ENCODE measurements around the gene ADGRG7.

The ADGRG7 gene

GRCh38 chr3:100696161-100696560 lies 86.8 kb downstream of the ADGRG7 start:
- TF ChIP-seq GATA2 (IDR thresholded peaks at IDR 0.05; ENCODE audit: low read depth, low read length) = no peak
- TF ChIP-seq GATA3 (IDR thresholded peaks at IDR 0.05; ENCODE audit: low read depth, low read length) = no peak

DNA sequence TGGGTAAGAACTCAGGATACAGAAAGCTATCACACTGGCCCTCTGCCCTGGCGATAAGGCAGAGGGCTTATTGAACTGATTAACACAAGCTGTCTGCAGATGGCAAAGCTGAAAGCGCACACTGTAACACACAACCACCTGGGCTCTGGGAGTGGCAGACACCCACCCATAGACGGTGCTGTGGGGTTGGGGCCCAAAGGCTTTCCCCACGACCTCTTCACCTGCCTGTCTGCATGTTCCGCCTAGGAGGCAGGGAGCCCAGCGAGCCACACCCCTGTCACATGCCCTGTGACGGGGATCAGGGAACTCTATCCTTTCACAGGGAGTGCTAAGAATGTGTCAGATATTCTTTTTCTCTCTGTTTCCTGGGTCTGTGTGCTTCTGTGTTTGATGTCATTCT lies 87.8 kb downstream of the ADGRG7 start:
- TF ChIP-seq GATA3 (IDR thresholded peaks at IDR 0.05; ENCODE audit: low read depth, low read length) (no peak), GATA2 (IDR thresholded peaks at IDR 0.05; ENCODE audit: low read depth, low read length) (no peak)

- TF ChIP-seq GATA3 (IDR thresholded peaks at IDR 0.05; ENCODE audit: low read depth, low read length) = no peak
- TF ChIP-seq GATA2 (IDR thresholded peaks at IDR 0.05; ENCODE audit: low read depth, low read length) = no peak
Observed at GRCh38 chr3:100697723-100698285, 88.4 kb downstream of the ADGRG7 start.

GRCh38 chr3:100698736-100699135 lies 89.3 kb downstream of the ADGRG7 start:
- TF ChIP-seq GATA2 (IDR thresholded peaks at IDR 0.05; ENCODE audit: low read depth, low read length) (no peak), GATA3 (IDR thresholded peaks at IDR 0.05; ENCODE audit: low read depth, low read length) (no peak)

- TF ChIP-seq GATA2 (IDR thresholded peaks at IDR 0.05; ENCODE audit: low read depth, low read length) (no peak), GATA3 (IDR thresholded peaks at IDR 0.05; ENCODE audit: low read depth, low read length) (no peak)
Observed at GRCh38 chr3:100700708-100701107, 91.3 kb downstream of the ADGRG7 start.

- TF ChIP-seq GATA3 (IDR thresholded peaks at IDR 0.05; ENCODE audit: low read depth, low read length) (no peak), GATA2 (IDR thresholded peaks at IDR 0.05; ENCODE audit: low read depth, low read length) (no peak)
Observed at GRCh38 chr3:100702082-100702979, 92.9 kb downstream of the ADGRG7 start.

- TF ChIP-seq GATA3 (IDR thresholded peaks at IDR 0.05; ENCODE audit: low read depth, low read length) (no peak), GATA2 (IDR thresholded peaks at IDR 0.05; ENCODE audit: low read depth, low read length) (no peak)
Observed at GRCh38 chr3:100702980-100703345, 93.6 kb downstream of the ADGRG7 start.

DNA sequence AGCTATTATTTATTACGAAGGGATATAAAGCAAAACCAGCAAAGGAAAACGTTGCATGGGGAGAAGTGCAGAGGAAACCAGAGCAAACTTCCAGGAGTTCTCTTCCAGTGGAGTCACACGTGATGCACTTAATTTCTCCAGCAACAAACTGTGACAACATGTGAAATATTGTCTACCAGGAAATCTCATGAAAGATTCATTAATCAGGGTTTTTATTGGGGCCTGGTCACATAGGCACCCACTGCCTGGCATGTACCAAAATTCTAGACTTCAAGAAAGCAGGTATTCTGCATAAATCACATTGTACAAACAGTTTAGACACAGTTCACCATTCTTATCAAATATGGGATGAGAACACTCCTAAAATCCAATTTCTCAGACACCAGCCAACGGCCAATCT lies 94.5 kb downstream of the ADGRG7 start:
- TF ChIP-seq GATA3 (IDR thresholded peaks at IDR 0.05; ENCODE audit: low read depth, low read length) (no peak), GATA2 (IDR thresholded peaks at IDR 0.05; ENCODE audit: low read depth, low read length) (no peak)

GRCh38 chr3:100706365-100706764 lies 97.0 kb downstream of the ADGRG7 start:
- no peak for TF ChIP-seq GATA3 (IDR thresholded peaks at IDR 0.05; ENCODE audit: low read depth, low read length)
- TF ChIP-seq GATA2 (IDR thresholded peaks at IDR 0.05; ENCODE audit: low read depth, low read length) = no peak

GRCh38 chr3:100708644-100708988 lies 99.2 kb downstream of the ADGRG7 start:
- TF ChIP-seq GATA3 (IDR thresholded peaks at IDR 0.05; ENCODE audit: low read depth, low read length) (no peak), GATA2 (IDR thresholded peaks at IDR 0.05; ENCODE audit: low read depth, low read length) (no peak)

DNA sequence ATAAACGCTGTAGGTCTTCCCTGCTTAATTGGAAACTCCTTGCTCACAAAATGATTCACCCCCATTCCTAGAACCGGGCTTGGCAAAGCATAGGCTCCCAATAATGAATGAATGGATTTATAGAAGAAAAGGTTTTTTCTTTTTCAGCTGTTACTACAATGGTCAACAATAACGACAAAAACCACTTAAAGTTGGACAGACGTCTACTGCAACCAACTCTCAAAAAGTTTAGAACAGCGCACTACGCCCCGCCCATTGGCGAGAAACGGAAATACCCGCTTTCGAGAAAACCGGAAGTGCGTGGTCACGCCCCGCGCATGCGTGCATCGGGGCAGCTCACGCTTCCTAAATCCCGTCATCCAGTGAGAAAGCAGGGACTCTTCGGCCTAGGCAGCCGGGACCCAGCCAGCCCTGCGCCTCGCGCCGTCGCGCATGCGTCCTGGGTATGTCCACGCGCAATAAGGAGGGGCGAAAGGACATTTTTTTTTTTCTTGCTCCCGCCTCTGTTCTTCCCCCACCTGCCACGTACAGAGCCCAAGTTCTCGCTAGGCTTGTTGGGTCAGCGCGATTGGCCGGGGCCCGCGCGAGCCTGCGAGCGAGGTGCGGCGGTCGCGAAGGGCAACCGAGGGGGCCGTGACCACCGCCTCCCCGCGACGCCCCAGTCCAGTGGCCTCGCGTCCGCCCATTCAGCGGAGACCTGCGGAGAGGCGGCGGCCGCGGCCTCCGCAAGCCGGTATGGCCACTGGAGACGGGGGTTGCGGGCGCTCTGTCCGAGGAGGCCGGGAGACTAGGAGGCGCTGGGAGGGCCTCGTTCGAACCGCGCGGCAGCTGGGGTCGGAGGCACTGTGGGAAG lies 99.8 kb downstream of the ADGRG7 start, which contains the start of gene TFG:
Gene TFG, plus strand, starts transcription at position 506 of the 853 bp plus-strand sequence. CDS start 4,192 bp downstream, outside the sequence.
- TF ChIP-seq GATA3 (IDR thresholded peaks at IDR 0.05; ENCODE audit: low read depth, low read length) = no peak
- TF ChIP-seq GATA2 (IDR thresholded peaks at IDR 0.05; ENCODE audit: low read depth, low read length) = no peak

DNA sequence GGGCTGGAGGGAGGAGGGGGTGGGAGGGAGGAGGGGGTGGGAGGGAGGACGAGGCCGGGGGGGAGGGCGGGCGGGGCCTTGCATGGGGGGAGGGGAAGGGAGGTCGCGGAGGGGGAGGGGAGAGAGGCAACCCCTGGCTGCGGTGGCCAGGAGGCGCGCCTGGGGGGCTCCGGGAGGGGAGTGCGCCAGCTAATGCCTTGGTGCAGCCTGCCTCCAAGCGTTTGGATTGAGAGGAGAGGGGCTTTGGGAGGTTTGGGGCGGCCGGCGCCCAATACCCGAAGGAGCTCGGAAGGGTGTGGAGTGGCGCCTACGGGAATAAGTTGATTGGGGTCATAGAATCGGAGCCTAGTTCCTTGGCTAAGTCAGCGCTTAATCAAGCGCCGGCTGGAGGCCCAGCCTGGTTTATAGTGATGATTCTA lies 100.5 kb downstream of the ADGRG7 start:
- TF ChIP-seq GATA2 (IDR thresholded peaks at IDR 0.05; ENCODE audit: low read depth, low read length) (no peak), GATA3 (IDR thresholded peaks at IDR 0.05; ENCODE audit: low read depth, low read length) (no peak)

DNA sequence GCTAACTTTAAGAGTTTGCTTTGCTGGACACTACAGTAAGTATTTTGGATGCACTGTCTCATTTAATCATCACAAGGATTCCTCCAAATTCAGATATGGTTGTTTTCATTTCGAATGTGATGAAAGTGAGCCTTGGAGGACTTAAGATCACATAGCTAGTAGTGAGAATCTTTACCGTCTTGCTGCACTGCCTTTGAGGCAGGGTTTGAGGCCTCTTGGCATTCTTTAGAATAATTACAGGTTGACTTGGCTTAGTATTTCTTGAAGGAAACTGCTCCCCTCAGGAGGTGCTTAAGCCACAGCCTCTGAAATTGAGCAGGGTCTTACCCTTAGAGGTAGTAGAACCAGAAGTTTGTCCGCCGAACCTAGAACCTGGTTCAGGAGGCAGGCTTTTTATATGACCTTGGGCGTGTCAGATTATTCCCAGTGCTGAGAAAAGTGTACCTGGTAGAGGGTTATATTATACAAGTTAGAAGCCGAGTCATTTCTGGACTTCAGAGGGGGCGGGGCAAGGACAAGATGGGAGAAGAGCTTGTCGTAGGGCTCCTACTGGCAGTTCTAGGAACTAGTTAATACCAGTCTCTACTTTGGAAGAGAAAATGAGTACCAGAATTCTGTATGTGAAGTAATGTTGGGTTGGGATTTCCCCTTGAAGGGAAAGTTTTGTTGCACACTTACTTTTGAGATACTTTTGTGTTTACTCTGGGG lies 101.0 kb downstream of the ADGRG7 start:
- TF ChIP-seq GATA2 (IDR thresholded peaks at IDR 0.05; ENCODE audit: low read depth, low read length) = no peak
- no peak for TF ChIP-seq GATA3 (IDR thresholded peaks at IDR 0.05; ENCODE audit: low read depth, low read length)

- TF ChIP-seq GATA3 (IDR thresholded peaks at IDR 0.05; ENCODE audit: low read depth, low read length) (no peak), GATA2 (IDR thresholded peaks at IDR 0.05; ENCODE audit: low read depth, low read length) (no peak)
Observed at GRCh38 chr3:100715176-100715575, 105.8 kb downstream of the ADGRG7 start.

Measured in SH-SY5Y (cell line).